KMS-11 (cell line): Measurements from ENCODE around the gene COA5.

Experiments used
- H2AFZ ChIP-seq: fragments of 200-600 bp; sonication (generic); 2 replicates; pipeline ENCODE4 v1.6.1; 2016; ENCODE audit warnings: antibody characterized with exemption, mixed run types, low read depth
- H3K27ac ChIP-seq: fragments of 200-600 bp; sonication (generic); 2 replicates; pipeline ENCODE4 v1.6.1; 2016; ENCODE audit warnings: mild to moderate bottlenecking, mixed run types
- H3K27me3 ChIP-seq: fragments of 200-600 bp; sonication (generic); 2 replicates; pipeline ENCODE4 v1.6.1; 2017; ENCODE audit warnings: mild to moderate bottlenecking, low read depth, mixed run types, moderate library complexity; ENCODE audit not compliant: insufficient read depth
- H3K36me3 ChIP-seq: fragments of 200-600 bp; sonication (generic); 2 replicates; pipeline ENCODE4 v1.6.1; 2017; ENCODE audit warnings: mild to moderate bottlenecking, mixed run types; ENCODE audit not compliant: insufficient read depth
- H3K4me1 ChIP-seq: fragments of 200-600 bp; sonication (generic); 2 replicates; pipeline ENCODE4 v1.6.1; 2016; ENCODE audit warnings: mild to moderate bottlenecking, low read depth, mixed run types; ENCODE audit not compliant: poor library complexity, severe bottlenecking
- H3K4me2 ChIP-seq: fragments of 200-600 bp; sonication (generic); 2 replicates; pipeline ENCODE4 v1.7.0; 2016; ENCODE audit warnings: mild to moderate bottlenecking, mixed run types
- H3K4me3 ChIP-seq: fragments of 200-600 bp; sonication (generic); IDR thresholded peaks from 2 replicates; pipeline ENCODE4 v1.6.1; 2017; ENCODE audit warnings: low read depth, low read length, mixed read lengths; ENCODE audit not compliant: insufficient read depth
- H3K79me2 ChIP-seq: fragments of 200-600 bp; sonication (generic); 2 replicates; pipeline ENCODE4 v1.6.1; 2016; ENCODE audit warnings: low read depth, mixed run types; ENCODE audit not compliant: insufficient read depth
- H3K9ac ChIP-seq: fragments of 200-600 bp; sonication (generic); 2 replicates; pipeline ENCODE4 v1.6.1; 2016; ENCODE audit warnings: mild to moderate bottlenecking, mixed run types
- H4K20me1 ChIP-seq: fragments of 200-600 bp; sonication (generic); 2 replicates; pipeline ENCODE4 v1.6.1; 2016; ENCODE audit warnings: mild to moderate bottlenecking, mixed run types; ENCODE audit not compliant: insufficient read depth
- TF ChIP-seq, protein P1 (sequence below): fragments of 200-600 bp; sonication (generic); conservative IDR thresholded peaks from 2 replicates; pipeline ENCODE4 v1.6.1; 2017; ENCODE audit warnings: low read depth, mild to moderate bottlenecking, antibody characterized with exemption, low read length, moderate library complexity, mixed read lengths

Gene COA5

DNA sequence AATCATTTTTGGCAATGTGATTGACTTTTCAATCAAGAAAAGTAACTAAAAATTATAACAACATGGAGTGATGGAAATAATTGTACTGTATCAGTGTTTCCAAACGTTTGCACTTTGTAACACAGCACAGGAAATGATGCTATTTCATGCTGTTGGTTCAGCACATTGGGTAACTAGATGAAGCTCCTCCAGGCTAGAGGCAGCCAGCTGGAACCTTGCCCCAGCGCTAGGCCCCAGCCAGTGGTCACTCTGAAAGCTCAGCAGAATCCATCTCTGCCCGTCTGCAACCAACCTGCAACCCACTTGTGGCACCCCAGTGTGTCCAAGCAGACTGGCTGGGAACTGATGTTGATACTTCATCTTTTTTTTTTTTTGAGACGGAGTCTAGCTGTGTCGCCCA is 15.3 kb upstream of the COA5 start:
- Histone ChIP-seq H3K4me1 (no peaks in the 10 kb centered on the region), H4K20me1 (no peaks in the 10 kb centered on the region), H3K27me3 (no peaks in the 10 kb centered on the region), H3K79me2 (no peaks in the 10 kb centered on the region), H3K27ac (no peak overlapping the region), H3K4me2 (no peak overlapping the region), H2AFZ (no peak overlapping the region), H3K4me3 (no peak overlapping the region), H3K9ac (no peak overlapping the region), H3K36me3 (no peaks in the 10 kb centered on the region)
- TF ChIP-seq, protein P1, sequence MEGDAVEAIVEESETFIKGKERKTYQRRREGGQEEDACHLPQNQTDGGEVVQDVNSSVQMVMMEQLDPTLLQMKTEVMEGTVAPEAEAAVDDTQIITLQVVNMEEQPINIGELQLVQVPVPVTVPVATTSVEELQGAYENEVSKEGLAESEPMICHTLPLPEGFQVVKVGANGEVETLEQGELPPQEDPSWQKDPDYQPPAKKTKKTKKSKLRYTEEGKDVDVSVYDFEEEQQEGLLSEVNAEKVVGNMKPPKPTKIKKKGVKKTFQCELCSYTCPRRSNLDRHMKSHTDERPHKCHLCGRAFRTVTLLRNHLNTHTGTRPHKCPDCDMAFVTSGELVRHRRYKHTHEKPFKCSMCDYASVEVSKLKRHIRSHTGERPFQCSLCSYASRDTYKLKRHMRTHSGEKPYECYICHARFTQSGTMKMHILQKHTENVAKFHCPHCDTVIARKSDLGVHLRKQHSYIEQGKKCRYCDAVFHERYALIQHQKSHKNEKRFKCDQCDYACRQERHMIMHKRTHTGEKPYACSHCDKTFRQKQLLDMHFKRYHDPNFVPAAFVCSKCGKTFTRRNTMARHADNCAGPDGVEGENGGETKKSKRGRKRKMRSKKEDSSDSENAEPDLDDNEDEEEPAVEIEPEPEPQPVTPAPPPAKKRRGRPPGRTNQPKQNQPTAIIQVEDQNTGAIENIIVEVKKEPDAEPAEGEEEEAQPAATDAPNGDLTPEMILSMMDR: no peak

DNA sequence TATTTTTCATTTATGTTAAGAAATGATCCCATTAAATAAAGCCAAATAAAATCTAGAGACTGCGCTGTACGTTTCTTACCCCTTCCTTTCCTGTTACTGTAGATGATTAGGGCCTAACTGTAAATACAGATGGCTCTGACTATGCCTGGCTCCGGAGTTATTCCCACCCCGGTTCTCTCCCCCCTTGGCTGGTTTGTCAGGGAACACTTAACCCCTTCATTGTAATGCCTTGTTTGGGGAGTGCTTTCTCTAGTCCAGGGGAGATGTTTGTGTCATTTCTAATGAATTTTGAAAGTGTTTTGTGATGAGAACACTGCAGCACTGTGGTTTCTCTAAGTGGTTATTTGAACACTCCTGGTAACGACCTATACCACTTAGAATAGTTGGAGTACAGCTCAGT is 8.8 kb upstream of the COA5 start:
- TF ChIP-seq, protein P1: no peak

DNA sequence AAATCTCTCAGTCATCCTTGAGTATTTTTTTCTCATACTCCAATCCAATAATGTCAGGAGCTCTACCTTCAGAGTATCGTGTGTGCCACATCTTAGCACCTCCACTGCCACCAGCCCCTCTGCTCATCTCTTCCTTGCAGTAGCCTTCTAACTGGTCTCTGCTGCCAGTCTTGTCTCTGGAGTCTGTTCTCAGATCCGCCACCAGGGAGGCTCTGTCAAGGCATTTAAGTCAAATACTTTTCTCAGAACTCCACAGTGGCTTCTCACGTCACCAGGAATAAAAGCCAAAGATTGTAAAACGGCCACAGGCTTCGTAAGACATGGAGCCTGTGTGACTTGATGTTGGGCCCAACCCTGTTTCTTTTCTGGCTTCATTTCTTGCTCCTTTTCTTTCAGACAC is 7.2 kb upstream of the COA5 start:
- Histone ChIP-seq H4K20me1 (no peaks in the 10 kb centered on the region), H2AFZ (no peak overlapping the region), H3K27me3 (no peaks in the 10 kb centered on the region), H3K4me3 (no peak overlapping the region), H3K4me1 (no peaks in the 10 kb centered on the region), H3K9ac (no peak overlapping the region), H3K36me3 (no peaks in the 10 kb centered on the region), H3K4me2 (no peak overlapping the region), H3K79me2 (no peaks in the 10 kb centered on the region), H3K27ac (no peak overlapping the region)
- TF ChIP-seq, protein P1: no peak

More for the DNA sequence above, 8.8 kb upstream of the COA5 start:
- H3K9ac ChIP-seq: no peak overlapping the region
- no peak overlapping the region for H3K4me3 ChIP-seq
- no peaks in the 10 kb centered on the region for H3K79me2 ChIP-seq
- H4K20me1 ChIP-seq: no peaks in the 10 kb centered on the region
- H3K27me3 ChIP-seq: no peaks in the 10 kb centered on the region
- no peak overlapping the region for H3K4me2 ChIP-seq
- H3K36me3 ChIP-seq: no peaks in the 10 kb centered on the region
- no peak overlapping the region for H2AFZ ChIP-seq
- H3K27ac ChIP-seq: no peak overlapping the region
- H3K4me1 ChIP-seq: no peaks in the 10 kb centered on the region

DNA sequence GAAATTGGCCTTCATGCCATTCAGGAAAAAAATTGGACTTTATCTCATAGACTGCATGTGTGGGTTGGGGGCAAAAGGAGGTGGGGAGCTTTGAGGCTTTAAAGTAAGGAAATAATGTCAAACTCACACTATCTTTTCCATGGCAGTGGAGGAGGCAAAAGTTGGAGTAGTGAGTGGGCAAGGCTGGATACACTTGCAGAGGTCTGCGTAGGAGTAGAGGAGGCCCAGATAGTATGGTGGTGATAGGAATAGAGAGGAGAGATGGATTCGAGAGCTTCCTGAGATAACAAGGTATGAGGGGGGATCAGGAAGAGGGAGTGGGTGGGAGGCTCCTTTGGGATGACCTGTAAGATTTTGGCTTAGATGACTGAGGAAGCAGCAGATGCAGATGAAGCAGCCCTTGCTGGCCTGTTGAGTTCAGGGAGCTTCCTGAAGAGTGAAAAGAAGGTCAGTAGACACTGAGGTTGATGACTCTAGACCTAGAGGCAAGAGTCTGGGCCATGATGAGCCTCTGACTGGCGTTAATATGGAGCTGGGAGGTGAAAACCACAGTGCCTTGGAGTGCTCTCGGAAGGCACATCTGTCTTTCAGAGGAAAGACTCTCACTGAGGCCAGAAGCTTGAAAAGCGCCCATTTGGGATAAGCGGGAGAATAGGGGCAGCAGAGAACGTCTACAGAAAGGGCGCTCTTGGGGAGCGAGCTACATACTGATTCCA is 5.9 kb upstream of the COA5 start:
- H3K4me1 ChIP-seq: peaks cover 11% of the 10 kb centered on the region
- no peaks in the 10 kb centered on the region for H4K20me1 ChIP-seq
- H3K27me3 ChIP-seq: no peaks in the 10 kb centered on the region
- no peak overlapping the region for H3K4me2 ChIP-seq
- H2AFZ ChIP-seq: no peak overlapping the region
- no peak overlapping the region for H3K4me3 ChIP-seq
- no peak overlapping the region for H3K27ac ChIP-seq
- H3K79me2 ChIP-seq: peaks cover 3% of the 10 kb centered on the region; the same call in 1 of the 2 replicates
- TF ChIP-seq, protein P1: no peak
- no peak overlapping the region for H3K9ac ChIP-seq
- H3K36me3 ChIP-seq: no peaks in the 10 kb centered on the region
